SK-N-SH treated with all-trans-retinoic acid at 6 μM for 48 hours (cell line): ENCODE data around the gene HYAL3.

Source experiments
- ATAC-seq: fragments of 200-7000 bp; cut with Tn5 transposase; 3 replicates; pipeline ENCODE4 v1.9.1; 2020; ENCODE audit warnings: mild to moderate bottlenecking, moderate library complexity
- ARNTL ChIP-seq: fragments of 450-650 bp; formaldehyde crosslinking; IDR thresholded peaks from 2 replicates; pipeline ENCODE4 v1.5.0; 2020; ENCODE audit warnings: low read depth, mild to moderate bottlenecking, moderate library complexity, borderline replicate concordance
- BACH2 ChIP-seq: fragments of 250-450 bp; sonication (Bioruptor Pico); IDR thresholded peaks from 2 replicates; pipeline ENCODE4 v1.9.0; 2021; ENCODE audit warnings: mild to moderate bottlenecking, borderline replicate concordance
- CREB5 ChIP-seq: fragments of 250-450 bp; sonication (Bioruptor Pico); IDR thresholded peaks from 2 replicates; pipeline ENCODE4 v1.5.1; 2020; ENCODE audit warnings: low read depth, mild to moderate bottlenecking, moderate library complexity
- CSDC2 ChIP-seq: fragments of 250-450 bp; sonication (Bioruptor Pico); IDR thresholded peaks from 2 replicates; pipeline ENCODE4 v1.5.0; 2020; ENCODE audit warnings: mild to moderate bottlenecking, moderate library complexity
- CSRNP3 ChIP-seq: fragments of 250-450 bp; sonication (Bioruptor Pico); IDR thresholded peaks from 2 replicates; pipeline ENCODE4 v1.5.1; 2021; ENCODE audit warnings: mild to moderate bottlenecking, moderate library complexity
- ESRRG ChIP-seq: fragments of 250-450 bp; sonication (Bioruptor Pico); IDR thresholded peaks from 2 replicates; pipeline ENCODE4 v1.6.1; 2021; ENCODE audit warnings: mild to moderate bottlenecking
- GLIS3 ChIP-seq: fragments of 250-450 bp; sonication (Bioruptor Pico); IDR thresholded peaks from 2 replicates; pipeline ENCODE4 v1.5.0; 2020; ENCODE audit warnings: mild to moderate bottlenecking, moderate library complexity
- ISL1 ChIP-seq: fragments of 250-450 bp; sonication (Bioruptor Pico); IDR thresholded peaks from 2 replicates; pipeline ENCODE4 v2.1.2; 2022; ENCODE audit warnings: mild to moderate bottlenecking, moderate library complexity
- OSR1 ChIP-seq: fragments of 250-450 bp; sonication (Bioruptor Pico); IDR thresholded peaks from 2 replicates; pipeline ENCODE4 v1.8.0; 2022; ENCODE audit warnings: moderate library complexity, mild to moderate bottlenecking, inconsistent platforms
- PATZ1 ChIP-seq: fragments of 250-450 bp; sonication (Bioruptor Pico); IDR thresholded peaks from 2 replicates; pipeline ENCODE4 v1.8.0; 2020; ENCODE audit warnings: mild to moderate bottlenecking, moderate library complexity, borderline replicate concordance
- POU6F1 ChIP-seq: fragments of 250-450 bp; sonication (Bioruptor Pico); IDR thresholded peaks from 2 replicates; pipeline ENCODE4 v1.8.0; 2021; ENCODE audit warnings: low read depth, mild to moderate bottlenecking, moderate library complexity, borderline replicate concordance
- PPARA ChIP-seq: fragments of 250-450 bp; sonication (Bioruptor Pico); IDR thresholded peaks from 2 replicates; pipeline ENCODE4 v1.5.0; 2020; ENCODE audit warnings: mild to moderate bottlenecking, borderline replicate concordance
- RARB ChIP-seq: fragments of 250-450 bp; sonication (Bioruptor Pico); IDR thresholded peaks from 2 replicates; pipeline ENCODE4 v1.8.0; 2021; ENCODE audit warnings: mild to moderate bottlenecking, moderate library complexity
- SNAI2 ChIP-seq: fragments of 250-450 bp; sonication (Bioruptor Pico); IDR thresholded peaks from 2 replicates; pipeline ENCODE4 v1.5.0; 2020; ENCODE audit warnings: mild to moderate bottlenecking, moderate library complexity
- TCF4 ChIP-seq: fragments of 250-450 bp; sonication (Bioruptor Pico); IDR thresholded peaks from 2 replicates; pipeline ENCODE4 v1.8.0; 2021; ENCODE audit warnings: mild to moderate bottlenecking, moderate library complexity, borderline replicate concordance
- TOX ChIP-seq: fragments of 250-450 bp; sonication (Bioruptor Pico); IDR thresholded peaks from 2 replicates; pipeline ENCODE4 v1.8.0; 2021; ENCODE audit warnings: mild to moderate bottlenecking, moderate library complexity, borderline replicate concordance
- ZC3H10 ChIP-seq: fragments of 250-450 bp; sonication (Bioruptor Pico); IDR thresholded peaks from 2 replicates; pipeline ENCODE4 v1.5.1; 2021; ENCODE audit warnings: mild to moderate bottlenecking, moderate library complexity
- ZFP3 ChIP-seq: fragments of 250-450 bp; sonication (Bioruptor Pico); IDR thresholded peaks from 2 replicates; pipeline ENCODE4 v1.5.0; 2020; ENCODE audit warnings: mild to moderate bottlenecking, moderate library complexity
- ZFP30 ChIP-seq: fragments of 450-650 bp; formaldehyde crosslinking; IDR thresholded peaks from 2 replicates; pipeline ENCODE4 v1.5.0; 2022; ENCODE audit warnings: mild to moderate bottlenecking, moderate library complexity
- ZNF565 ChIP-seq: fragments of 450-650 bp; formaldehyde crosslinking; conservative IDR thresholded peaks from 2 replicates; pipeline ENCODE4 v1.5.0; 2020; ENCODE audit warnings: low read depth, mild to moderate bottlenecking, moderate library complexity
- ZNF70 ChIP-seq: fragments of 450-650 bp; formaldehyde crosslinking; IDR thresholded peaks from 2 replicates; pipeline ENCODE4 v1.5.0; 2020; ENCODE audit warnings: mild to moderate bottlenecking, moderate library complexity
- ZNF8 ChIP-seq: fragments of 450-650 bp; formaldehyde crosslinking; IDR thresholded peaks from 2 replicates; pipeline ENCODE4 v1.5.0; 2020; ENCODE audit warnings: mild to moderate bottlenecking, moderate library complexity

The HYAL3 gene

GRCh38 chr3:50324351-50325112 lies 25.3 kb upstream of the HYAL3 start:
- peak; percentile 56 for ATAC-seq

GRCh38 chr3:50323614-50324199 lies 24.5 kb upstream of the HYAL3 start:
- no peak for TF ChIP-seq ARNTL (CRISPR knock-in tag)
- no peak for TF ChIP-seq ZNF70 (CRISPR knock-in tag)
- no peak for TF ChIP-seq CSRNP3 (CRISPR knock-in tag)
- no peak for TF ChIP-seq ZFP30
- no peak for TF ChIP-seq ZNF565 (CRISPR knock-in tag)
- TF ChIP-seq PPARA (CRISPR knock-in tag), result no peak
- no peak for ATAC-seq

More at GRCh38 chr3:50324351-50325112, 25.3 kb upstream of the HYAL3 start:
- no peak for TF ChIP-seq ZFP3 (CRISPR knock-in tag)
- TF ChIP-seq, all 23 proteins: peak for 0

GRCh38 chr3:50323092-50323600 lies 23.9 kb upstream of the HYAL3 start:
- no peak for TF ChIP-seq ZNF8
- no peak for TF ChIP-seq OSR1
- TF ChIP-seq ZFP3 (CRISPR knock-in tag), result no peak
- no peak for TF ChIP-seq CREB5 (CRISPR knock-in tag)
- TF ChIP-seq PATZ1 (CRISPR knock-in tag), result no peak
- no peak for TF ChIP-seq ZC3H10 (CRISPR knock-in tag)
- TF ChIP-seq CSDC2 (CRISPR knock-in tag), result no peak
- no peak for TF ChIP-seq TOX
- TF ChIP-seq ESRRG (CRISPR knock-in tag), result no peak
- TF ChIP-seq ZNF70 (CRISPR knock-in tag), result no peak
- TF ChIP-seq TCF4 (CRISPR knock-in tag), result no peak
- ATAC-seq, result no peak

- TF ChIP-seq TCF4 (CRISPR knock-in tag) (no peak), PATZ1 (CRISPR knock-in tag) (no peak), PPARA (CRISPR knock-in tag) (no peak), CREB5 (CRISPR knock-in tag) (no peak), ESRRG (CRISPR knock-in tag) (no peak), GLIS3 (CRISPR knock-in tag) (no peak), BACH2 (CRISPR knock-in tag) (no peak), ZNF565 (CRISPR knock-in tag) (no peak), SNAI2 (no peak), CSRNP3 (CRISPR knock-in tag) (no peak), RARB (no peak), TOX (no peak), ARNTL (CRISPR knock-in tag) (no peak), ZC3H10 (CRISPR knock-in tag) (no peak), ISL1 (no peak), POU6F1 (CRISPR knock-in tag) (no peak), ZNF70 (CRISPR knock-in tag) (no peak), CSDC2 (CRISPR knock-in tag) (no peak)
- no peak for ATAC-seq
Observed at GRCh38 chr3:50322386-50323091, 23.3 kb upstream of the HYAL3 start, which contains the start of gene HYAL2. TSS of gene HYAL2 (minus strand) at chr3:50322745. CDS start at chr3:50320489, 2,256 bp downstream.
